NCI-H446 treated with DMSO at 0.1 percent for 48 hours (cell line): ENCODE measurements around the gene MTHFS.

Experiments used
- DNase-seq: peaks from one replicate; lab custom pipeline; 2025; lab: John Stamatoyannopoulos, UW

MTHFS gene

DNA sequence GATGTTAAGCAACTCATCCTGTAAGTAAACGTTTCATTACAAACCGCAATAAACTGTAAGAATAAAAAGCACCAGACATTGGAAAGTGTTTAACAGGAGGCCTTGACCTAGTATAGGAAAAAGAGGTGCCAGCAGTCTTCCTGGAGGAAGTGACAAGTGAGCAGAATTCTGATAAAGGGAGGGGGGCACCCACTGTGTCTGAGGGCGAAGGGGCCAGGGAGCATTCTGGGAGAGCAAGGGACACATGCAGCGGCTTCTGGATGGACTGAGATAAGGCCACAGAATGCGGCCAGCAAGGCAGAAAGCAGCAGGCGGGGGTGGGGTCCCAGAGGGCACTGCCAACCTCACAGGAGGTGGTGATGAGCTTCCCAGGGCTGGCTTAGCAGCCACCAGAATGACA, 80.2 kb downstream of the MTHFS start:
- no peak for DNase-seq

DNA sequence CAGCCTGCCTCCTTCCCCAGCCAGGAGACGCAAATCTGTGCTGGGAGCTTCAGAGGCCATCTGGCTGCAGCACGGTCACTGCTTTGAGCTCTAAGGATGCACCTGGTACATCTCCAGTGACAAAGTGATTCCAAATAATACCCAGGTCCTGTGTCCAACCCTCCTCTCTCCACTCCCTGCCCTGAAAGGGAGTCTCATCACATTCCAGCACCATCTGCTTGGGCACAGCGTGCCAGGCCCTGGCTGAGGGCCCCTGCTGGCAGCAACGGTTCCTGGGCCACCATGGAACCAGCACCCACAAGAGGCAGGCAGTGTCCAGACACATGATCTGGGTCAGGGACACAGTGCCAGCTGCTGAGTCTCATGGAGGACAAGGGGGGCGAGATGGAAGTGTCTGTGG, 81.3 kb downstream of the MTHFS start:
- DNase-seq: no peak

DNA sequence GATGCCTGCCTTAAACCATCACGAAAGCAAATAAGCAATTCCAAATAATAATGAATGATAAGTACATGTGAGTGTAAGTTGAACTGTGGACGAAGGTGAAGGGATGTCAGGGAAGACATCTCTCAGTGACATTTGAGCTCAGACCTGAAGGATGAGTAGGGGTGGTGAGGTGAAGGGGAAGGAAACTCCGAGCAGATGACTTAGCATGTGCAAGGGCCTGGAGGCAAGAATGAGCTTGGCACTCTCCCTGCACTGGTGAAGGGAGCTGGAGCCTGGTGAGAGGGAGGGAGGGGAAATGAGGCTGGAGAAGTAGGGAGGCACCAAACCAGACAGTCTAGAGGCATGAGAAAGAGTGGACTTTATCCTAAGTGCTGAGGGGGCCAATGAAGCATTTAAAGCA, 84.3 kb downstream of the MTHFS start:
- no peak for DNase-seq

DNA sequence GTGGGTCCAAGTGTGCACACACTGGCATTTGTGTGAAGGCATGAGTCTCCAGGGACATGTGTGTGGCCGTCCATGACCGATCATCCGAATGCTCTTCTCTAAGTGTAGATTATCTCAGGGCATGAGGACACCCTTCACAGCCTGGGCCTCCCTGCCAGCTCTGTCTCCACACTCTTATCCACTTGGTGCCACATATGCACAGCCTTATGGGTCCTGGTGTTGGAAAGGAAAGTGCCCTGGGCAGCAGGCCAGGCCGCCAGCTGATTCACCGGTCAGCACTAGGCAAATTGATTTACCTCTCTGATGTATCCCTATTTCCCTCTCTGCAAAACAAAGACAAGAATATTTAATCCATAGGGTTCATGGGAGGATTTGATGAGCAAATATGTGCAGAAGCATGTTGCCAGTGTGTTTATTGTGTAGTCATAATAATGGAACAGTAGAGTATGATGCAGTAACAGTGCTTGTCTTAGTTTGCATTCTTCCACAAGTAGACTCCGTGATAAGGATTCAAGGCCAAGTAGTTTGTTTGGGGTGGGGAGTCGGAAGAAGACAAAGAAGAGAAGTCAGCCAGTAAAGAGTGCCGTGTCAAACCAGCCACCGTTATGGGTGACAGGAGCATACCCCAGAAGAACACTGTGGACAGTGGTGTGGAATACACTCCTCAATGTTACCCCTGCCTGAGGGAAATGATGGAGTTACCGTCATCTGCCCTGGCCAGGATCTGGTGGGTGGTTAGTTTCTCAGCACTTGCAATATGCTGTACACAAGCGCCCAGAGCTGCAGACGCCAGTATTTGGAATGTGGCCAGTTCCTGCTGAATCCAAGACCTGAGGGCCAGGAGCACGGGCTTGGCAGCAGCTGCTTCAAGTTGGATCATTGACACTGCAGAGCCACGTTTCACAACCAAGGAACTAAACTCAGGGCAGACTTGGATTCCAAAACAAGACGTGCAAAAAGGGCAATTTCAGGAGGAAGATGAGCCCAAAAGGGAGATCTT, 85.1 kb downstream of the MTHFS start:
- DNase-seq: peak; percentile 85

DNA sequence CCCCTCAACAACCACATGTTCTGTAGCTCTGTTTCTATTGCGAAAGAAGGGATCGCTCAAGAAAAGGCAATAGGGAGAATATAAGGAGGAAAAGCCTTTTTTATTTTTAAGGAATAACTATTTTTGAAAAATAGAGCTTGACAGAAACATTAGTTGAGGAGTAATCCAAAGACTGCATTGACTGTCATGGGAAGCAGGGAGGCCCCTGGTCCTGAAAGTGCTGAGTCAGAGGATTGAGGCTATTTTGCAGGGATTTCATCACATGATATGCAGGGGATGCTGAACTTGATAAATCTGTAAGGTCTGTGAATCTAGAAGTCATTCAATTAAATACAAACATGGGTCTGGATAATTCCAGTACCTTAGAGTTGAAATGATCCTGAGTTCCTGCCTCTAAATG, 92.0 kb downstream of the MTHFS start:
- DNase-seq: no peak

DNA sequence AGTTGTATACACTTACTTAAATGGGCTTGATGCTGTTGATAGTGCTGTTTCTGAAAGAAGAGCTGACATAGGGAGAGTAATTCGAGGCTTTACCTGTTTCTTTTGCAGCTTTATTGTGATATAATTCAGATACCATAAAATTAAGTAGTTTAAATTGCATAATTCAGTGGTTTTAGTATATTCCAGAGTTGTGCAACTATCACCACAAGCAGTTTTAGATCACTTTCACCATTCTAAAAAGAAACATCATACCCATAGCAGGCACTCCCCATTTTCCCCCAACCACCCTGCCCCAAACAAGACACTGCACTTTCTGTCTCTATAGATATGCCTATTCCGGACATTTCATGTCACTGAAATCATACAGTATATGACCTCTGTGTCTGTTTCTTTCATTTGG, 98.5 kb downstream of the MTHFS start:
- DNase-seq: no peak
